ENCODE data around the gene CCDC149. TPM values are rescaled to one million over a fixed set of nuclear protein-coding genes. Genes with fewer than 3 reads are reported as not detected.

CCDC149 gene
- polyA plus RNA-seq, 2 of the 4 experiments (the other 2 are of a cell fraction), result 1.4 to 2.8 TPM

DNA sequence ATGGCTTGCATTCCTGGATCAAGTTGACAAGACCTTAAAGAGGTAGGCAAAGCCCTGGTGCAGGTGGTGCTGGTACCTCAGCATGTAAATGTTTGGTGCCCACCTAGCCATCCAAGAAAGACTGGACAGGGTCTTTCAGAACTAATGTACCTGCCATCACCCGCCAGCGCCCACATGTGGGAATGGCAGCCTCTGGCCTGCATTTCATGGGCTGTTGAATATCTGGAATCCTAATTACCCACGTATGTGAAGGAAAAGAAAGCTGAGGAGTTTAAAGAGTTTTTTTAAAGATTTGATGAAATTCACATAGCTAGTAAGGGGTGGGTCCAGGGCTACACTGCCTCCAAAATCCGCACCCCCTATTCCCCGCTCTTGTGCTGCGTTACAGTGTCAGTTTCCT, 8.6 kb upstream of the CCDC149 start:
- Histone ChIP-seq H3K4me3 (no peak overlapping the region), H3K27ac (no peak overlapping the region), H3K4me1 (no peaks in the 10 kb centered on the region), H3K9me3 (0 out of 3 replicates have a peak, but pooled peaks cover 4% of the 10 kb centered on the region), H3K4me2 (no peak overlapping the region)
- 55% methylated on average over 6 of the region's 6 CpGs for WGBS (ENCODE audit: missing lambda C conversion rate)
- no peak for ATAC-seq
- POLR2A ChIA-PET, result no interaction called here
- TF ChIP-seq, protein P1, sequence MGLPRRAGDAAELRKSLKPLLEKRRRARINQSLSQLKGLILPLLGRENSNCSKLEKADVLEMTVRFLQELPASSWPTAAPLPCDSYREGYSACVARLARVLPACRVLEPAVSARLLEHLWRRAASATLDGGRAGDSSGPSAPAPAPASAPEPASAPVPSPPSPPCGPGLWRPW (IDR thresholded peaks at IDR 0.05), result no peak
- no peak for TF ChIP-seq RFX5 (IDR thresholded peaks at IDR 0.05)
- no peak for TF ChIP-seq FOSL2 (IDR thresholded peaks at IDR 0.05)
- no peak for TF ChIP-seq FOSL2 (CRISPR knock-in tag; IDR thresholded peaks at IDR 0.05)
- TF ChIP-seq NR3C1 (IDR thresholded peaks at IDR 0.05), result no peak
- TF ChIP-seq, protein P2, sequence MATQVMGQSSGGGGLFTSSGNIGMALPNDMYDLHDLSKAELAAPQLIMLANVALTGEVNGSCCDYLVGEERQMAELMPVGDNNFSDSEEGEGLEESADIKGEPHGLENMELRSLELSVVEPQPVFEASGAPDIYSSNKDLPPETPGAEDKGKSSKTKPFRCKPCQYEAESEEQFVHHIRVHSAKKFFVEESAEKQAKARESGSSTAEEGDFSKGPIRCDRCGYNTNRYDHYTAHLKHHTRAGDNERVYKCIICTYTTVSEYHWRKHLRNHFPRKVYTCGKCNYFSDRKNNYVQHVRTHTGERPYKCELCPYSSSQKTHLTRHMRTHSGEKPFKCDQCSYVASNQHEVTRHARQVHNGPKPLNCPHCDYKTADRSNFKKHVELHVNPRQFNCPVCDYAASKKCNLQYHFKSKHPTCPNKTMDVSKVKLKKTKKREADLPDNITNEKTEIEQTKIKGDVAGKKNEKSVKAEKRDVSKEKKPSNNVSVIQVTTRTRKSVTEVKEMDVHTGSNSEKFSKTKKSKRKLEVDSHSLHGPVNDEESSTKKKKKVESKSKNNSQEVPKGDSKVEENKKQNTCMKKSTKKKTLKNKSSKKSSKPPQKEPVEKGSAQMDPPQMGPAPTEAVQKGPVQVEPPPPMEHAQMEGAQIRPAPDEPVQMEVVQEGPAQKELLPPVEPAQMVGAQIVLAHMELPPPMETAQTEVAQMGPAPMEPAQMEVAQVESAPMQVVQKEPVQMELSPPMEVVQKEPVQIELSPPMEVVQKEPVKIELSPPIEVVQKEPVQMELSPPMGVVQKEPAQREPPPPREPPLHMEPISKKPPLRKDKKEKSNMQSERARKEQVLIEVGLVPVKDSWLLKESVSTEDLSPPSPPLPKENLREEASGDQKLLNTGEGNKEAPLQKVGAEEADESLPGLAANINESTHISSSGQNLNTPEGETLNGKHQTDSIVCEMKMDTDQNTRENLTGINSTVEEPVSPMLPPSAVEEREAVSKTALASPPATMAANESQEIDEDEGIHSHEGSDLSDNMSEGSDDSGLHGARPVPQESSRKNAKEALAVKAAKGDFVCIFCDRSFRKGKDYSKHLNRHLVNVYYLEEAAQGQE (IDR thresholded peaks at IDR 0.05), result no peak
- TF ChIP-seq RAD21 (conservative IDR thresholded peaks at IDR 0.05 in 1 of 2, IDR thresholded peaks at IDR 0.05 in 1 of 2), result no peak
- TF ChIP-seq CBX8 (IDR thresholded peaks at IDR 0.05), result no peak
- TF ChIP-seq RNF2 (IDR thresholded peaks at IDR 0.05; ENCODE audit: borderline replicate concordance, low read depth), result no peak
- TF ChIP-seq FOXS1 (CRISPR knock-in tag; IDR thresholded peaks at IDR 0.05), result no peak
- TF ChIP-seq ZC3H11A (IDR thresholded peaks at IDR 0.05), result no peak
- TF ChIP-seq RCOR1 (IDR thresholded peaks at IDR 0.05; ENCODE audit: low read depth, low read length), result no peak
- TF ChIP-seq, protein P3, sequence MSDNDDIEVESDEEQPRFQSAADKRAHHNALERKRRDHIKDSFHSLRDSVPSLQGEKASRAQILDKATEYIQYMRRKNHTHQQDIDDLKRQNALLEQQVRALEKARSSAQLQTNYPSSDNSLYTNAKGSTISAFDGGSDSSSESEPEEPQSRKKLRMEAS (IDR thresholded peaks at IDR 0.05), result no peak
- TF ChIP-seq JUN (IDR thresholded peaks at IDR 0.05), result no peak
- no peak for TF ChIP-seq ZNF302 (CRISPR knock-in tag; IDR thresholded peaks at IDR 0.05)
- TF ChIP-seq MAFK (IDR thresholded peaks at IDR 0.05; ENCODE audit: partially characterized antibody), result no peak
- TF ChIP-seq EHF (CRISPR knock-in tag; IDR thresholded peaks at IDR 0.05), result no peak
- no peak for TF ChIP-seq MAZ (IDR thresholded peaks at IDR 0.05; ENCODE audit: borderline replicate concordance, low read depth, low read length)
- CTCF ChIA-PET, result no interaction called here
- DNase-seq (ENCODE audit: low read depth in 1 of 2, low spot score in 1 of 2), result no peak
- no peak for FAIRE-seq

DNA sequence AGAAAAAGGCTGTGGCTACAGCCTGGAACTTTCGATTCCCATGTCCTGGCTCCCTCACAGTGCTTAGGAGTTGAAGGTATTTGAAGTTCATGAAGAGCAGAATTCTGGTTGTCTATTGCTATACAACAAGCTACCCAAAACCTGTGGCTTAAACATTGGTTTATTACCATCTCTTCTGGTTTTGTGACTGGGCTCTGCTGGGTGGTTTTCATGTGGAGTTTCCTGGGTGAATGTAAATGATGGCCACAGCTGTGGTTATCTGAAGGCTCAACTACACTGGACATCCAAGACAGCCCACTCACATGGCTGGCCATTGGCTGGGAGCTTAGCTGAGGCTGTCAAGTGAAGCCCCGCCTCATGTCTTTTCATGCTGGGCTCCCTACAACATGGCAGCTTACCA, 7.2 kb upstream of the CCDC149 start:
- no peak for FAIRE-seq
- POLR2A ChIA-PET, result no interaction called here

More for the DNA sequence above, 7.2 kb upstream of the CCDC149 start:
- WGBS (ENCODE audit: missing lambda C conversion rate), result 17% methylated on average over 2 of the region's 2 CpGs
- no peak overlapping the region for H3K4me3 ChIP-seq
- TF ChIP-seq TP53 (CRISPR knock-in tag; IDR thresholded peaks at IDR 0.05) (no peak), EP300 (IDR thresholded peaks at IDR 0.05) (no peak), EHMT2 (IDR thresholded peaks at IDR 0.05; ENCODE audit: low read depth) (no peak), BHLHE40 (IDR thresholded peaks at IDR 0.05; ENCODE audit: low read depth, low read length) (no peak), GATA3 (IDR thresholded peaks at IDR 0.05; ENCODE audit: borderline replicate concordance) (no peak), FOSB (CRISPR knock-in tag; IDR thresholded peaks at IDR 0.05) (no peak), FOSL2 (IDR thresholded peaks at IDR 0.05) (no peak), FOSL2 (CRISPR knock-in tag; IDR thresholded peaks at IDR 0.05) (no peak), CHD4 (IDR thresholded peaks at IDR 0.05; ENCODE audit: borderline replicate concordance) (no peak)
- TF ChIP-seq, protein P1 (IDR thresholded peaks at IDR 0.05), result no peak
- TF ChIP-seq, protein P4, sequence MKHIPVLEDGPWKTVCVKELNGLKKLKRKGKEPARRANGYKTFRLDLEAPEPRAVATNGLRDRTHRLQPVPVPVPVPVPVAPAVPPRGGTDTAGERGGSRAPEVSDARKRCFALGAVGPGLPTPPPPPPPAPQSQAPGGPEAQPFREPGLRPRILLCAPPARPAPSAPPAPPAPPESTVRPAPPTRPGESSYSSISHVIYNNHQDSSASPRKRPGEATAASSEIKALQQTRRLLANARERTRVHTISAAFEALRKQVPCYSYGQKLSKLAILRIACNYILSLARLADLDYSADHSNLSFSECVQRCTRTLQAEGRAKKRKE (CRISPR knock-in tag; IDR thresholded peaks at IDR 0.05; ENCODE audit: low read depth), result no peak
- TF ChIP-seq, protein P5, sequence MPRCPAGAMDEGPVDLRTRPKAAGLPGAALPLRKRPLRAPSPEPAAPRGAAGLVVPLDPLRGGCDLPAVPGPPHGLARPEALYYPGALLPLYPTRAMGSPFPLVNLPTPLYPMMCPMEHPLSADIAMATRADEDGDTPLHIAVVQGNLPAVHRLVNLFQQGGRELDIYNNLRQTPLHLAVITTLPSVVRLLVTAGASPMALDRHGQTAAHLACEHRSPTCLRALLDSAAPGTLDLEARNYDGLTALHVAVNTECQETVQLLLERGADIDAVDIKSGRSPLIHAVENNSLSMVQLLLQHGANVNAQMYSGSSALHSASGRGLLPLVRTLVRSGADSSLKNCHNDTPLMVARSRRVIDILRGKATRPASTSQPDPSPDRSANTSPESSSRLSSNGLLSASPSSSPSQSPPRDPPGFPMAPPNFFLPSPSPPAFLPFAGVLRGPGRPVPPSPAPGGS (IDR thresholded peaks at IDR 0.05), result no peak
- CTCF ChIA-PET, result no interaction called here
- no peak overlapping the region for H3K4me2 ChIP-seq
- ATAC-seq (no peak), DNase-seq (ENCODE audit: low read depth in 1 of 2, low spot score in 1 of 2) (no peak)
- H3K9me3 ChIP-seq, result 0 out of 3 replicates have a peak, but pooled peaks cover 4% of the 10 kb centered on the region
- H3K27ac ChIP-seq, result no peak overlapping the region
- no peaks in the 10 kb centered on the region for H3K4me1 ChIP-seq
